GM12878 (cell line): ENCODE results near the gene FANCC. TPM values are rescaled to one million over a fixed set of nuclear protein-coding genes. Genes with fewer than 3 reads are reported as not detected.
A peak's percentile ranks its signal among the peaks of the same experiment; 100 is the strongest.

ENCODE experiments used
- ATF3 ChIP-seq: IDR thresholded peaks from 2 replicates; pipeline ENCODE4 v1.6.1; 2011; ENCODE audit warnings: low read depth, mild to moderate bottlenecking, low read length, moderate library complexity, borderline replicate concordance; ENCODE audit errors: extremely low read depth
- BACH1 ChIP-seq: fragments of 450-650 bp; IDR thresholded peaks from 2 replicates; pipeline ENCODE4 v1.6.1; 2017; ENCODE audit warnings: mild to moderate bottlenecking, borderline replicate concordance
- CEBPB ChIP-seq, 2 experiments: fragments of 150-350 bp in 1 of 2; IDR thresholded peaks; 2 replicates each; pipeline ENCODE4 v1.6.1; 2012 to 2014; ENCODE audit warnings: low read depth in 2 of 2, low read length in 2 of 2, borderline replicate concordance in 1 of 2, inconsistent platforms in 1 of 2
- CHD2 ChIP-seq: IDR thresholded peaks from 2 replicates; pipeline ENCODE4 v1.6.1; 2011; ENCODE audit warnings: low read depth, low read length, improper control_type of control experiment, borderline replicate concordance
- CREB1 ChIP-seq: IDR thresholded peaks from 2 replicates; pipeline ENCODE4 v1.6.1; 2012; ENCODE audit warnings: low read depth, mild to moderate bottlenecking, inconsistent platforms
- CREM ChIP-seq: IDR thresholded peaks from 2 replicates; pipeline ENCODE4 v1.6.1; 2014; ENCODE audit warnings: antibody characterized with exemption, low read depth
- DPF2 ChIP-seq: fragments of 450-650 bp; IDR thresholded peaks from 2 replicates; pipeline ENCODE4 v1.6.1; 2017; ENCODE audit warnings: mild to moderate bottlenecking
- EED ChIP-seq: sonication (generic); IDR thresholded peaks from 2 replicates; pipeline ENCODE4 v1.6.1; 2016; ENCODE audit warnings: antibody characterized with exemption, low read depth
- HCFC1 ChIP-seq: fragments of 150-350 bp; IDR thresholded peaks from 2 replicates; pipeline ENCODE4 v1.6.1; 2014; ENCODE audit warnings: low read length
- IKZF1 ChIP-seq: fragments of 450-650 bp; conservative IDR thresholded peaks from 2 replicates; pipeline ENCODE4 v1.6.1; 2017; ENCODE audit warnings: antibody characterized with exemption, mild to moderate bottlenecking
- IKZF2 ChIP-seq, 2 experiments: fragments of 450-650 bp; IDR thresholded peaks; 2 replicates each; pipeline ENCODE4 v1.6.1; 2017; ENCODE audit warnings: mild to moderate bottlenecking in 2 of 2, moderate library complexity in 2 of 2
- KLF5 ChIP-seq: fragments of 450-650 bp; IDR thresholded peaks from 2 replicates; pipeline ENCODE4 v1.6.1; 2014; ENCODE audit warnings: mild to moderate bottlenecking; ENCODE audit not compliant: partially characterized antibody
- MEF2A ChIP-seq: IDR thresholded peaks from 2 replicates; pipeline ENCODE4 v1.6.1; 2011; ENCODE audit warnings: low read depth, mild to moderate bottlenecking, low read length, moderate library complexity; ENCODE audit not compliant: insufficient read depth
- MTA2 ChIP-seq: fragments of 450-650 bp; IDR thresholded peaks from 2 replicates; pipeline ENCODE4 v1.6.1; 2016; ENCODE audit warnings: low read depth, mild to moderate bottlenecking, moderate library complexity
- NFIC ChIP-seq: IDR thresholded peaks from 2 replicates; pipeline ENCODE4 v1.6.1; 2012; ENCODE audit warnings: low read depth, mild to moderate bottlenecking, inconsistent platforms, low read length, moderate library complexity
- PAX8 ChIP-seq: fragments of 450-650 bp; IDR thresholded peaks from 2 replicates; pipeline ENCODE4 v1.6.1; 2017; ENCODE audit warnings: mild to moderate bottlenecking, moderate library complexity
- POLR2AphosphoS5 ChIP-seq: IDR thresholded peaks from 2 replicates; pipeline ENCODE4 v1.6.1; 2011; ENCODE audit warnings: mild to moderate bottlenecking, low read length, inconsistent platforms
- RELB ChIP-seq: fragments of 450-650 bp; IDR thresholded peaks from 2 replicates; pipeline ENCODE4 v1.6.1; 2017; ENCODE audit warnings: low read depth, mild to moderate bottlenecking, moderate library complexity
- SUPT20H ChIP-seq: IDR thresholded peaks from 2 replicates; pipeline ENCODE4 v1.6.1; 2011; ENCODE audit warnings: low read depth, mild to moderate bottlenecking, low read length, moderate library complexity, borderline replicate concordance; ENCODE audit not compliant: control insufficient read depth
- YY1 ChIP-seq: IDR thresholded peaks from 2 replicates; pipeline ENCODE4 v1.6.1; 2011; ENCODE audit warnings: low read depth, mild to moderate bottlenecking, low read length
- ZNF207 ChIP-seq: fragments of 450-650 bp; IDR thresholded peaks from 2 replicates; pipeline ENCODE4 v1.6.1; 2014; ENCODE audit warnings: antibody characterized with exemption, mild to moderate bottlenecking, borderline replicate concordance
- polyA plus RNA-seq, 11 experiments: library from polyadenylated mRNA; depleted of rRNA in 4 of 11; unstranded in 6 of 11; stranded (reverse) in 5 of 11; fragments of >200 nt; fragmentation: Nextera tagmentation in 4 of 11; fragmentation: Illumina TruSeq in 1 of 11; extraction: Ambion mirVana in 4 of 11; extraction: Trizol in 1 of 11; gene quantifications; 1 replicate in 1 of 11; 2 replicates in 10 of 11; pipeline versions ENCODE4 v1.2.1 to v1.2.3, GENCODE V29; 2011 to 2016; ENCODE audit warnings: inconsistent platforms in 2 of 11, missing spikeins in 2 of 11, low read depth in 1 of 11
- total RNA-seq, 4 experiments: library from RNA; depleted of rRNA in 3 of 4; stranded (reverse); fragments of >200 nt in 3 of 4; fragmentation: Illumina TruSeq in 1 of 4; extraction: Trizol in 1 of 4; gene quantifications; 2 replicates each; pipeline versions ENCODE4 v1.2.1 to v1.2.3, GENCODE V29; 2013 to 2021
- TF ChIP-seq, protein P1 (sequence below): fragments of 450-650 bp; IDR thresholded peaks from 2 replicates; pipeline ENCODE4 v1.6.1; 2016; ENCODE audit warnings: mild to moderate bottlenecking

The FANCC gene
- total and polyA plus RNA-seq, 10 of the 15 experiments (the other 5 are each of a cell fraction or from before 2014, with no cell fraction given) = 1.2 to 16.8 (median 10.5) TPM

- TF ChIP-seq RELB = no peak; the same call in 1 of the 2 replicates
- peak; percentile 44 to 51; a peak in 3 of 4 replicates for TF ChIP-seq IKZF2 (IDR thresholded peaks at IDR 0.05)
- TF ChIP-seq SUPT20H = no peak
- TF ChIP-seq BACH1 = no peak
- no peak for TF ChIP-seq KLF5
- peak; percentile 78; the same call in 1 of the 2 replicates for TF ChIP-seq NFIC
- no peak for TF ChIP-seq POLR2AphosphoS5
- TF ChIP-seq MEF2A = peak; percentile 91
- peak; percentile 82 for TF ChIP-seq MTA2
- peak; percentile 49; the same call in 1 of the 2 replicates for TF ChIP-seq CREM
- no peak for TF ChIP-seq PAX8
- TF ChIP-seq IKZF1 = peak; percentile 53
- TF ChIP-seq CREB1 = peak; percentile 52; the same call in 1 of the 2 replicates
- TF ChIP-seq CHD2 = peak; percentile 49; the same call in 1 of the 2 replicates
- peak; percentile 48; the same call in 1 of the 2 replicates for TF ChIP-seq DPF2
- no peak for TF ChIP-seq YY1
- TF ChIP-seq ZNF207 = no peak
- TF ChIP-seq, protein P1, sequence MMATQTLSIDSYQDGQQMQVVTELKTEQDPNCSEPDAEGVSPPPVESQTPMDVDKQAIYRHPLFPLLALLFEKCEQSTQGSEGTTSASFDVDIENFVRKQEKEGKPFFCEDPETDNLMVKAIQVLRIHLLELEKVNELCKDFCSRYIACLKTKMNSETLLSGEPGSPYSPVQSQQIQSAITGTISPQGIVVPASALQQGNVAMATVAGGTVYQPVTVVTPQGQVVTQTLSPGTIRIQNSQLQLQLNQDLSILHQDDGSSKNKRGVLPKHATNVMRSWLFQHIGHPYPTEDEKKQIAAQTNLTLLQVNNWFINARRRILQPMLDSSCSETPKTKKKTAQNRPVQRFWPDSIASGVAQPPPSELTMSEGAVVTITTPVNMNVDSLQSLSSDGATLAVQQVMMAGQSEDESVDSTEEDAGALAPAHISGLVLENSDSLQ = peak; percentile 32; the same call in 1 of the 2 replicates
- no peak for TF ChIP-seq ATF3
- TF ChIP-seq EED = 0 out of 2 replicates have a peak, but pooled peaks have one; percentile 24
- no peak for TF ChIP-seq CEBPB (IDR thresholded peaks at IDR 0.05; ENCODE audit: borderline replicate concordance in 1 of 2, low read depth in 2 of 2, low read length in 2 of 2)
- no peak for TF ChIP-seq HCFC1
Measured at GRCh38 chr9:95171001-95171400, 146.5 kb downstream of the FANCC start (continued).
